Fibroblast of the aortic adventitia (primary cell): ENCODE results near the gene ATP1A3. TPM values are rescaled to one million over a fixed set of nuclear protein-coding genes. Genes with fewer than 3 reads are reported as not detected.
A peak's percentile ranks its signal among the peaks of the same experiment; 100 is the strongest.

Experiments used
- DNase-seq: peaks from one replicate; pipeline ENCODE4 v3.0.0-alpha.2; 2010; ENCODE audit warnings: low read depth
- H3K4me3 ChIP-seq: 2 replicates; pipeline ENCODE4 v1.5.1; 2011; ENCODE audit warnings: low read depth, mild to moderate bottlenecking, control low read depth, low read length, moderate library complexity
- CTCF ChIP-seq: IDR thresholded peaks from 2 replicates; pipeline ENCODE4 v1.5.1; 2011; ENCODE audit warnings: mild to moderate bottlenecking, low read length, control low read depth, inconsistent platforms; ENCODE audit not compliant: insufficient read depth
- total RNA-seq: library from RNA; depleted of rRNA; stranded (reverse); fragments of >200 nt; gene quantifications from 2 replicates; pipeline ENCODE4 v1.2.3, GENCODE V29; 2012; ENCODE audit warnings: low replicate concordance

The ATP1A3 gene
- total RNA-seq, 1 donor: not detected

GRCh38 chr19:42010245-42011126, 16.5 kb upstream of the ATP1A3 start:
- peak; percentile 87 for DNase-seq
- no peak for TF ChIP-seq CTCF
- H3K4me3 ChIP-seq: no peak overlapping the region

GRCh38 chr19:42006569-42006968, 12.5 kb upstream of the ATP1A3 start:
- no peak overlapping the region for H3K4me3 ChIP-seq
- no peak for TF ChIP-seq CTCF
- no peak for DNase-seq

GRCh38 chr19:42005504-42005903, 11.5 kb upstream of the ATP1A3 start:
- no peak overlapping the region for H3K4me3 ChIP-seq
- no peak for DNase-seq
- TF ChIP-seq CTCF: no peak

- H3K4me3 ChIP-seq: no peak overlapping the region
- no peak for DNase-seq
- no peak for TF ChIP-seq CTCF
These were observed 9.7 kb upstream of the ATP1A3 start for GRCh38 chr19:42003506-42004294.

GRCh38 chr19:41999878-42000208, 5.8 kb upstream of the ATP1A3 start:
- no peak for DNase-seq
- TF ChIP-seq CTCF: no peak

GRCh38 chr19:41999071-41999877, 5.2 kb upstream of the ATP1A3 start:
- TF ChIP-seq CTCF: no peak
- no peak overlapping the region for H3K4me3 ChIP-seq
- DNase-seq: no peak

More at GRCh38 chr19:41999878-42000208, 5.8 kb upstream of the ATP1A3 start:
- H3K4me3 ChIP-seq: no peak overlapping the region
